SK-N-SH treated with all-trans-retinoic acid at 6 μM for 48 hours (cell line): Measurements from ENCODE around the gene METTL26.

ENCODE experiments used
- ATAC-seq: fragments of 200-7000 bp; cut with Tn5 transposase; 3 replicates; pipeline ENCODE4 v1.9.1; 2020; ENCODE audit warnings: mild to moderate bottlenecking, moderate library complexity
- ARNTL ChIP-seq: fragments of 450-650 bp; formaldehyde crosslinking; IDR thresholded peaks from 2 replicates; pipeline ENCODE4 v1.5.0; 2020; ENCODE audit warnings: low read depth, mild to moderate bottlenecking, moderate library complexity, borderline replicate concordance
- BACH2 ChIP-seq: fragments of 250-450 bp; sonication (Bioruptor Pico); IDR thresholded peaks from 2 replicates; pipeline ENCODE4 v1.9.0; 2021; ENCODE audit warnings: mild to moderate bottlenecking, borderline replicate concordance
- CSDC2 ChIP-seq: fragments of 250-450 bp; sonication (Bioruptor Pico); IDR thresholded peaks from 2 replicates; pipeline ENCODE4 v1.5.0; 2020; ENCODE audit warnings: mild to moderate bottlenecking, moderate library complexity
- ESRRG ChIP-seq: fragments of 250-450 bp; sonication (Bioruptor Pico); IDR thresholded peaks from 2 replicates; pipeline ENCODE4 v1.6.1; 2021; ENCODE audit warnings: mild to moderate bottlenecking
- ISL1 ChIP-seq: fragments of 250-450 bp; sonication (Bioruptor Pico); IDR thresholded peaks from 2 replicates; pipeline ENCODE4 v2.1.2; 2022; ENCODE audit warnings: mild to moderate bottlenecking, moderate library complexity
- OSR1 ChIP-seq: fragments of 250-450 bp; sonication (Bioruptor Pico); IDR thresholded peaks from 2 replicates; pipeline ENCODE4 v1.8.0; 2022; ENCODE audit warnings: moderate library complexity, mild to moderate bottlenecking, inconsistent platforms
- PPARA ChIP-seq: fragments of 250-450 bp; sonication (Bioruptor Pico); IDR thresholded peaks from 2 replicates; pipeline ENCODE4 v1.5.0; 2020; ENCODE audit warnings: mild to moderate bottlenecking, borderline replicate concordance
- SNAI2 ChIP-seq: fragments of 250-450 bp; sonication (Bioruptor Pico); IDR thresholded peaks from 2 replicates; pipeline ENCODE4 v1.5.0; 2020; ENCODE audit warnings: mild to moderate bottlenecking, moderate library complexity
- ZC3H10 ChIP-seq: fragments of 250-450 bp; sonication (Bioruptor Pico); IDR thresholded peaks from 2 replicates; pipeline ENCODE4 v1.5.1; 2021; ENCODE audit warnings: mild to moderate bottlenecking, moderate library complexity
- ZFP3 ChIP-seq: fragments of 250-450 bp; sonication (Bioruptor Pico); IDR thresholded peaks from 2 replicates; pipeline ENCODE4 v1.5.0; 2020; ENCODE audit warnings: mild to moderate bottlenecking, moderate library complexity
- ZNF565 ChIP-seq: fragments of 450-650 bp; formaldehyde crosslinking; conservative IDR thresholded peaks from 2 replicates; pipeline ENCODE4 v1.5.0; 2020; ENCODE audit warnings: low read depth, mild to moderate bottlenecking, moderate library complexity
- ZNF70 ChIP-seq: fragments of 450-650 bp; formaldehyde crosslinking; IDR thresholded peaks from 2 replicates; pipeline ENCODE4 v1.5.0; 2020; ENCODE audit warnings: mild to moderate bottlenecking, moderate library complexity
- ZNF8 ChIP-seq: fragments of 450-650 bp; formaldehyde crosslinking; IDR thresholded peaks from 2 replicates; pipeline ENCODE4 v1.5.0; 2020; ENCODE audit warnings: mild to moderate bottlenecking, moderate library complexity
- TF ChIP-seq, protein P1 (sequence below): fragments of 250-450 bp; sonication (Bioruptor Pico); IDR thresholded peaks from 2 replicates; pipeline ENCODE4 v1.8.0; 2021; ENCODE audit warnings: low read depth, mild to moderate bottlenecking, moderate library complexity, borderline replicate concordance
- TF ChIP-seq, protein P2 (sequence below): fragments of 250-450 bp; sonication (Bioruptor Pico); IDR thresholded peaks from 2 replicates; pipeline ENCODE4 v1.5.1; 2021; ENCODE audit warnings: mild to moderate bottlenecking, moderate library complexity
- TF ChIP-seq, protein P3 (sequence below): fragments of 250-450 bp; sonication (Bioruptor Pico); IDR thresholded peaks from 2 replicates; pipeline ENCODE4 v1.5.1; 2020; ENCODE audit warnings: low read depth, mild to moderate bottlenecking, moderate library complexity
- TF ChIP-seq, protein P4 (sequence below): fragments of 250-450 bp; sonication (Bioruptor Pico); IDR thresholded peaks from 2 replicates; pipeline ENCODE4 v1.5.0; 2020; ENCODE audit warnings: mild to moderate bottlenecking, moderate library complexity
- TF ChIP-seq, protein P5 (sequence below): fragments of 250-450 bp; sonication (Bioruptor Pico); IDR thresholded peaks from 2 replicates; pipeline ENCODE4 v1.8.0; 2020; ENCODE audit warnings: mild to moderate bottlenecking, moderate library complexity, borderline replicate concordance

Gene METTL26

DNA sequence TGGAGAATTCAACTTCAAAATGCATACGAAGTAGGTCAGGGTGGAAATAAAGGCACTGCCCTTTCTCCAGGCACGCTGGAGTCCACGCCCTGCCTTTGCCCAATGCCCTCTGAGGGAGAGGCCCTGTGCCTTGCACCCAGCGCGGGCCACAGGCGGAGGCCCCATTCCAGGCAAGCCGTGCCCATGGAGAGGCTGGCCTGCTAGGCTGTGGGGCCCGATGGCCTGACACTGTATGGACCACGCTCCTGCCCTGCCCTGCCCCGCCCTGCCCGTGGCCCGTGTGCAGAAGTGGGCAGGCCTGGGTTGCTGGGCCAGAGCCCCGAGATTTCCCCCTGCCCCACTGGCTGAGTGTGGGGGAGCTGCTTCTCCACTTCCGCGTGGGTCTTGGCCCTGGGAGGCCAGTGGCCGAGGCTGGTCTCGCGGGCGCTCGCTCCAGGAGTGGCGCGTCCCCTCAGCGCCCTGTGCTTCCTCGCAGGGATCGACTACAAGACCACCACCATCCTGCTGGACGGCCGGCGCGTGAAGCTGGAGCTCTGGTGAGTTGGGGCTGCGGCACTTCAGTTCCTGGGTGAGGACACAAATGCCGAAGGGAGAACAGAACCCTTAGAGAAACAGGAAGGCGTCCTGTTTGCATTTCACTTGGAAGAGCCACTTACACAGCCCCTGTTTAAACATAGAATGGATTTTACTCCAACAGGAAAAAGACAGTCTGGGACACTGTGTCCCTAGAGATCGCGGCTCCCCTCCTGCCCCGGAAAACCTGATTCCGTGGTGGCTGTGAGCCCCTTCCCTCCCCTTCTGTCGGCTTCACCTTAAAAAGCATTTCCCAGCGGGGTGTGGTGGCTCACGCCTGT is 19.1 kb downstream of the METTL26 start:
- ATAC-seq: no peak; the same call in 2 of the 3 replicates
- TF ChIP-seq ZNF8 (CRISPR knock-in tag) (no peak), CSDC2 (no peak), ZNF70 (CRISPR knock-in tag) (no peak), ZNF565 (no peak), ARNTL (CRISPR knock-in tag) (no peak), ZC3H10 (CRISPR knock-in tag) (no peak), ISL1 (CRISPR knock-in tag) (no peak), BACH2 (CRISPR knock-in tag) (no peak), OSR1 (CRISPR knock-in tag) (no peak), SNAI2 (CRISPR knock-in tag) (no peak), ZFP3 (CRISPR knock-in tag) (no peak), ESRRG (CRISPR knock-in tag) (no peak)
- TF ChIP-seq, protein P1, sequence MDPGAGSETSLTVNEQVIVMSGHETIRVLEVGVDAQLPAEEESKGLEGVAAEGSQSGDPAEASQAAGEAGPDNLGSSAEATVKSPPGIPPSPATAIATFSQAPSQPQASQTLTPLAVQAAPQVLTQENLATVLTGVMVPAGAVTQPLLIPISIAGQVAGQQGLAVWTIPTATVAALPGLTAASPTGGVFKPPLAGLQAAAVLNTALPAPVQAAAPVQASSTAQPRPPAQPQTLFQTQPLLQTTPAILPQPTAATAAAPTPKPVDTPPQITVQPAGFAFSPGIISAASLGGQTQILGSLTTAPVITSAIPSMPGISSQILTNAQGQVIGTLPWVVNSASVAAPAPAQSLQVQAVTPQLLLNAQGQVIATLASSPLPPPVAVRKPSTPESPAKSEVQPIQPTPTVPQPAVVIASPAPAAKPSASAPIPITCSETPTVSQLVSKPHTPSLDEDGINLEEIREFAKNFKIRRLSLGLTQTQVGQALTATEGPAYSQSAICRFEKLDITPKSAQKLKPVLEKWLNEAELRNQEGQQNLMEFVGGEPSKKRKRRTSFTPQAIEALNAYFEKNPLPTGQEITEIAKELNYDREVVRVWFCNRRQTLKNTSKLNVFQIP: no peak
- TF ChIP-seq, protein P2, sequence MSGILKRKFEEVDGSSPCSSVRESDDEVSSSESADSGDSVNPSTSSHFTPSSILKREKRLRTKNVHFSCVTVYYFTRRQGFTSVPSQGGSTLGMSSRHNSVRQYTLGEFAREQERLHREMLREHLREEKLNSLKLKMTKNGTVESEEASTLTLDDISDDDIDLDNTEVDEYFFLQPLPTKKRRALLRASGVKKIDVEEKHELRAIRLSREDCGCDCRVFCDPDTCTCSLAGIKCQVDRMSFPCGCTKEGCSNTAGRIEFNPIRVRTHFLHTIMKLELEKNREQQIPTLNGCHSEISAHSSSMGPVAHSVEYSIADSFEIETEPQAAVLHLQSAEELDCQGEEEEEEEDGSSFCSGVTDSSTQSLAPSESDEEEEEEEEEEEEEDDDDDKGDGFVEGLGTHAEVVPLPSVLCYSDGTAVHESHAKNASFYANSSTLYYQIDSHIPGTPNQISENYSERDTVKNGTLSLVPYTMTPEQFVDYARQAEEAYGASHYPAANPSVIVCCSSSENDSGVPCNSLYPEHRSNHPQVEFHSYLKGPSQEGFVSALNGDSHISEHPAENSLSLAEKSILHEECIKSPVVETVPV (CRISPR knock-in tag): no peak
- TF ChIP-seq, protein P3, sequence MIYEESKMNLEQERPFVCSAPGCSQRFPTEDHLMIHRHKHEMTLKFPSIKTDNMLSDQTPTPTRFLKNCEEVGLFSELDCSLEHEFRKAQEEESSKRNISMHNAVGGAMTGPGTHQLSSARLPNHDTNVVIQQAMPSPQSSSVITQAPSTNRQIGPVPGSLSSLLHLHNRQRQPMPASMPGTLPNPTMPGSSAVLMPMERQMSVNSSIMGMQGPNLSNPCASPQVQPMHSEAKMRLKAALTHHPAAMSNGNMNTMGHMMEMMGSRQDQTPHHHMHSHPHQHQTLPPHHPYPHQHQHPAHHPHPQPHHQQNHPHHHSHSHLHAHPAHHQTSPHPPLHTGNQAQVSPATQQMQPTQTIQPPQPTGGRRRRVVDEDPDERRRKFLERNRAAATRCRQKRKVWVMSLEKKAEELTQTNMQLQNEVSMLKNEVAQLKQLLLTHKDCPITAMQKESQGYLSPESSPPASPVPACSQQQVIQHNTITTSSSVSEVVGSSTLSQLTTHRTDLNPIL (CRISPR knock-in tag): no peak
- TF ChIP-seq, protein P4, sequence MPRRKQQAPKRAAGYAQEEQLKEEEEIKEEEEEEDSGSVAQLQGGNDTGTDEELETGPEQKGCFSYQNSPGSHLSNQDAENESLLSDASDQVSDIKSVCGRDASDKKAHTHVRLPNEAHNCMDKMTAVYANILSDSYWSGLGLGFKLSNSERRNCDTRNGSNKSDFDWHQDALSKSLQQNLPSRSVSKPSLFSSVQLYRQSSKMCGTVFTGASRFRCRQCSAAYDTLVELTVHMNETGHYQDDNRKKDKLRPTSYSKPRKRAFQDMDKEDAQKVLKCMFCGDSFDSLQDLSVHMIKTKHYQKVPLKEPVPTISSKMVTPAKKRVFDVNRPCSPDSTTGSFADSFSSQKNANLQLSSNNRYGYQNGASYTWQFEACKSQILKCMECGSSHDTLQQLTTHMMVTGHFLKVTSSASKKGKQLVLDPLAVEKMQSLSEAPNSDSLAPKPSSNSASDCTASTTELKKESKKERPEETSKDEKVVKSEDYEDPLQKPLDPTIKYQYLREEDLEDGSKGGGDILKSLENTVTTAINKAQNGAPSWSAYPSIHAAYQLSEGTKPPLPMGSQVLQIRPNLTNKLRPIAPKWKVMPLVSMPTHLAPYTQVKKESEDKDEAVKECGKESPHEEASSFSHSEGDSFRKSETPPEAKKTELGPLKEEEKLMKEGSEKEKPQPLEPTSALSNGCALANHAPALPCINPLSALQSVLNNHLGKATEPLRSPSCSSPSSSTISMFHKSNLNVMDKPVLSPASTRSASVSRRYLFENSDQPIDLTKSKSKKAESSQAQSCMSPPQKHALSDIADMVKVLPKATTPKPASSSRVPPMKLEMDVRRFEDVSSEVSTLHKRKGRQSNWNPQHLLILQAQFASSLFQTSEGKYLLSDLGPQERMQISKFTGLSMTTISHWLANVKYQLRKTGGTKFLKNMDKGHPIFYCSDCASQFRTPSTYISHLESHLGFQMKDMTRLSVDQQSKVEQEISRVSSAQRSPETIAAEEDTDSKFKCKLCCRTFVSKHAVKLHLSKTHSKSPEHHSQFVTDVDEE (CRISPR knock-in tag): no peak

DNA sequence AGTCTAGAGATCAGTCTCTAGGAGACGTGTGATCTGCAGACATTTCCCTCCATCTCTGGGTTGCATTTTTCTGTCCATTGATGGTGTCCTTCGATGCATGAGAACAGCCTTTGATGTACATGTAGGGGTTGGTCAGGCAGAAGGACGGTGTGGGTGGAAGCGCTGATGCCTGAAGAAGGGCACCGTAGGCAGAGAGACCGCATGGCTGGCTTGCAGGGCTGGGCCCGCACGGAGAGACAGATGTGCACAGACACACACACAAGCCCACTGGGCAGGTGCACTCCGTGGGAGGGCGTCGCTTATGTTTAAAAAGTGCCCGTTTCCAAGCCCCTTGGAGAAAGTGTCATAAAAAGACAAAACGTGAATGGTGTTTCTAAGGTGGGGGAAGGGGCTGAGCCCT is 21.0 kb downstream of the METTL26 start:
- ATAC-seq: no peak
- TF ChIP-seq, protein P4 (CRISPR knock-in tag): no peak
- no peak for TF ChIP-seq ZNF565
- no peak for TF ChIP-seq PPARA
- TF ChIP-seq ARNTL (CRISPR knock-in tag): no peak
- TF ChIP-seq ESRRG (CRISPR knock-in tag): no peak
- TF ChIP-seq, protein P5, sequence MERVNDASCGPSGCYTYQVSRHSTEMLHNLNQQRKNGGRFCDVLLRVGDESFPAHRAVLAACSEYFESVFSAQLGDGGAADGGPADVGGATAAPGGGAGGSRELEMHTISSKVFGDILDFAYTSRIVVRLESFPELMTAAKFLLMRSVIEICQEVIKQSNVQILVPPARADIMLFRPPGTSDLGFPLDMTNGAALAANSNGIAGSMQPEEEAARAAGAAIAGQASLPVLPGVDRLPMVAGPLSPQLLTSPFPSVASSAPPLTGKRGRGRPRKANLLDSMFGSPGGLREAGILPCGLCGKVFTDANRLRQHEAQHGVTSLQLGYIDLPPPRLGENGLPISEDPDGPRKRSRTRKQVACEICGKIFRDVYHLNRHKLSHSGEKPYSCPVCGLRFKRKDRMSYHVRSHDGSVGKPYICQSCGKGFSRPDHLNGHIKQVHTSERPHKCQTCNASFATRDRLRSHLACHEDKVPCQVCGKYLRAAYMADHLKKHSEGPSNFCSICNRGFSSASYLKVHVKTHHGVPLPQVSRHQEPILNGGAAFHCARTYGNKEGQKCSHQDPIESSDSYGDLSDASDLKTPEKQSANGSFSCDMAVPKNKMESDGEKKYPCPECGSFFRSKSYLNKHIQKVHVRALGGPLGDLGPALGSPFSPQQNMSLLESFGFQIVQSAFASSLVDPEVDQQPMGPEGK: no peak
- no peak for TF ChIP-seq ZC3H10 (CRISPR knock-in tag)
- no peak for TF ChIP-seq CSDC2
- TF ChIP-seq ZFP3 (CRISPR knock-in tag): no peak
